ENCODE measurements around the gene MUC5B. TPM values are rescaled to one million over a fixed set of nuclear protein-coding genes. Genes with fewer than 3 reads are reported as not detected.

The MUC5B gene
- total and polyA plus RNA-seq, 11 donors = 0.01 TPM; not detected in 10

DNA sequence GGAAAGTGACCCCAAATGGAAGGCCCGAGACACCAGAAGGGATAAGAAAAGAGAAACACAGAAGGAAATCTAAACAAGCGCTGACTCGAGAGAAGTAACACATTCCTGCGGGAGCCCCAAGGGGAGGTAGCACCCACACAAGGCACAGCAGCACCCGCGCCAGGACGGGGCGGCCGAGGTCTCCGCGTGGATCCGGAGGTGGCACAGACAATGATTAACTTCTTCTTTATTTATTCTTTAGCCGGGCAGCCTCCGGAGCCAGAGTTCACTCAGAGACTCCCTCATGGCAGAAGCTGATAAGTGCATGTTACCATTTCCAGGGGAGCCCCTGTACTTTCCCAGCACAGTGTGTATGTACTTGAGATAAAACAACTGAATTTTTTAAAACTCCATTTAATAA lies 81.5 kb downstream of the MUC5B start:
- no peaks in the 10 kb centered on the region for H3K27me3 ChIP-seq
- H3K4me1 ChIP-seq = peaks cover 3 to 62% (median 47%) of the 10 kb centered on the region in 12 donors
- DNase-seq (no peak), ATAC-seq (no peak)
- TF ChIP-seq CTCF (IDR thresholded peaks at IDR 0.05) (no peak), POLR2A (IDR thresholded peaks at IDR 0.05) (no peak)
- H3K36me3 ChIP-seq = peaks cover 0 to 22% (median 4%) of the 10 kb centered on the region in 9 donors
- intact Hi-C loops (cut with DNase I) = loop anchor here in 2 of 10 donors (10.0 kb wide), 1 partner anchor 210 kb away; no protein-coding TSS in a partner anchor
- H3K9me3 ChIP-seq = no peaks in the 10 kb centered on the region
- H3K27ac ChIP-seq = peak overlapping the region in 1 of 12 donors; percentile 52
- 67 to 80% (median 73%) methylated on average over 14 of the region's 14 CpGs for WGBS, 4 donors
- no peak overlapping the region for H3K4me3 ChIP-seq

- no peaks in the 10 kb centered on the region for H3K27me3 ChIP-seq
- DNase-seq = no peak
- H3K4me3 ChIP-seq = no peak overlapping the region
- peaks cover 3 to 60% (median 44%) of the 10 kb centered on the region in 12 donors for H3K4me1 ChIP-seq
- TF ChIP-seq POLR2A (IDR thresholded peaks at IDR 0.05) (no peak), CTCF (IDR thresholded peaks at IDR 0.05) (no peak)
- ATAC-seq = no peak
- peaks cover 0 to 22% (median 4%) of the 10 kb centered on the region in 9 donors for H3K36me3 ChIP-seq
- no peak overlapping the region for H3K27ac ChIP-seq
- H3K9me3 ChIP-seq = no peaks in the 10 kb centered on the region
- intact Hi-C loops (cut with DNase I) = loop anchor here in 4 of 10 donors (5.0 to 10.0 kb wide), 5 partner anchors 43 to 267 kb away; partner anchors contain the start of genes BRSK2 (in 1 of the 4) and DUSP8 (in 1 of the 4)
- 83 to 89% (median 86%) methylated on average over 10 to 13 of the region's 13 CpGs for WGBS, 4 donors
Measured at GRCh38 chr11:1305063-1305495, 82.2 kb downstream of the MUC5B start.

DNA sequence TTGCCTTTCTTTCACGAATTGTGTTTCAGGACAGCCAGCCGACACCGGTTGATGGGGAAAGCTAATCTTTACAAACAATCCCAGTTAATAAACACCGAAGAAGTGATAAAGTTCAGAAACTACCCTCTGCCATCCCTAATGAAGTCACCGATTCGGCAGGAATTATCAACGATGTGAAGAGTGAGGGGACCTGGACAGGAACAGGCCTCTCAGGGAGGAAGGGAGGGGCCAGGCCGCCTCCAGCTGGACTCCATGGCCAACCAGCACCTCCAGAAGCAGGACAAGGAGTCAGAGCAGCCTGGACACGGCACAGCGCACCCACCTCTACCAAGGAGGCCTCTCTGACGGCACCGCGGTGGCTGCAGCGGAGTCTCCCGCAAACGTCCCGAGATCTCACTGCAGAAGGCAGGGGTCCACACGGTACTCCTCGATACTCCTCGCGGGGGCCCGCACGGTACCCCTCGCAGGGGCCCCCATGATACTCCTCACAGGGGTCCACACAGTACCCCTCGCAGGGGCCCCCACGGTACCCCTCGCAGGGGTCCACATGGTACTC lies 82.7 kb downstream of the MUC5B start:
- no peaks in the 10 kb centered on the region for H3K9me3 ChIP-seq
- TF ChIP-seq POLR2A (IDR thresholded peaks at IDR 0.05) (no peak), CTCF (IDR thresholded peaks at IDR 0.05) (no peak)
- H3K27ac ChIP-seq = no peak overlapping the region
- peaks cover 3 to 62% (median 46%) of the 10 kb centered on the region in 12 donors for H3K4me1 ChIP-seq
- ATAC-seq = no peak
- no peaks in the 10 kb centered on the region for H3K27me3 ChIP-seq
- peaks cover 0 to 22% (median 4%) of the 10 kb centered on the region in 9 donors for H3K36me3 ChIP-seq
- no peak overlapping the region for H3K4me3 ChIP-seq
- intact Hi-C loops (cut with DNase I) = loop anchor here in 4 of 10 donors (5.0 to 10.0 kb wide), 5 partner anchors 43 to 267 kb away; partner anchors contain the start of genes BRSK2 (in 1 of the 4) and DUSP8 (in 1 of the 4)
- no peak for DNase-seq
- 74 to 90% (median 86%) methylated on average over 11 to 27 of the region's 27 CpGs for WGBS, 4 donors

Measured in heart left ventricle (tissue), 16 donors.